HG02642 (cell line): ENCODE data around the gene DENND2C.
"Not testable (repeated sequence)": the region's sequence is repeated elsewhere in the genome, so short reads cannot be mapped to it uniquely, and the experiment has no call there.

Experiments used
- ATAC-seq: cut with Tn5 transposase; IDR thresholded peaks from one replicate; pipeline ENCODE4 v1.9.1; 2021; ENCODE audit warnings: mild to moderate bottlenecking; ENCODE audit not compliant: unreplicated experiment, poor library complexity

Gene DENND2C

GRCh38 chr1:114609026-114609425, 60.8 kb downstream of the DENND2C start:
- no peak for ATAC-seq

- no peak for ATAC-seq
These were observed 62.6 kb downstream of the DENND2C start for GRCh38 chr1:114607223-114607622.

GRCh38 chr1:114597949-114598348, 71.9 kb downstream of the DENND2C start:
- no peak for ATAC-seq

- ATAC-seq: no peak
These were observed 74.2 kb downstream of the DENND2C start for GRCh38 chr1:114595602-114596001.

GRCh38 chr1:114594046-114594445, 75.8 kb downstream of the DENND2C start:
- ATAC-seq: no peak

GRCh38 chr1:114589122-114589521, 80.7 kb downstream of the DENND2C start:
- no peak for ATAC-seq

GRCh38 chr1:114588196-114588689, 81.6 kb downstream of the DENND2C start:
- no peak for ATAC-seq

GRCh38 chr1:114587203-114587991, 82.5 kb downstream of the DENND2C start:
- no peak for ATAC-seq

- no peak for ATAC-seq
These were observed 83.3 kb downstream of the DENND2C start for GRCh38 chr1:114586513-114587047.

DNA sequence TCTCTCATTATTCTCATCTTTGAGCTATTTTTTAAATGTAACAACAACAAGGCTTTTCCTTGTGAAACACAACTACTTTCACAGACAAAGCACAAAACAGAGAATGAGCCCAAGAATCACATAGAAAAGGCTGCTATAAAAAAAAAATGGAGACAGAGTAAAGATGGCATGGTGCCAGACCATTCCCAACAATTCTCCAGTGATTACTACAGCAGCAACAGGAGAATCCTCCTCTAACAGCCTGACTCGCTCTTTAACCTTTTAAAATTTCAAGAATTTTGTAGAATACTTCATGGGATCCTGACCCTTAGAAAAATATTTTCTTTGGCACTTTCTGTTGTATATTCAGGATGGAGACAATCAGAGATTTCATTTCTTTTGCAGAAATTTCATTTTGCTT, 84.6 kb downstream of the DENND2C start:
- ATAC-seq: no peak

GRCh38 chr1:114581335-114582287, 88.2 kb downstream of the DENND2C start, which contains the start of gene BCAS2:
Gene BCAS2 (minus strand): TSS chr1:114581615. CDS start chr1:114581591, 24 bp downstream.
- ATAC-seq: peak; percentile 99

DNA sequence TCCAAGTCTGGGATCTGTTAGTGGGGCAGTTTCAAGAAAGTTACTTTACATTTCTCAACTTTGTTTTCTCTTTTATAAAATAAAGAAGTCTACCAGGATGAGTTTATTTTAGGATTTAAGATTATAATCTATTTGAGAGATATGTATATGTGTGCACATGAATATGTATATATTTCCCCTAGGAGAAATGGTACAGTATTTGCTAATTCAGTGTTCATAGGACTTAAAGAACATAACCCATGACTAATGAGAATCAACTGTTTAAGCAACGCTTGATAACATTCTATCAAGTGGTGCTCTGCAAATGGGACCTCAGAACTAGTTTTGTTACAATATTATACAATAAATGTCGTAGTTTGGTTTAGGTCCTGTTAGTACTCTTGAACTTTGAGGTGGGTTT, 95.5 kb downstream of the DENND2C start:
- no peak for ATAC-seq

DNA sequence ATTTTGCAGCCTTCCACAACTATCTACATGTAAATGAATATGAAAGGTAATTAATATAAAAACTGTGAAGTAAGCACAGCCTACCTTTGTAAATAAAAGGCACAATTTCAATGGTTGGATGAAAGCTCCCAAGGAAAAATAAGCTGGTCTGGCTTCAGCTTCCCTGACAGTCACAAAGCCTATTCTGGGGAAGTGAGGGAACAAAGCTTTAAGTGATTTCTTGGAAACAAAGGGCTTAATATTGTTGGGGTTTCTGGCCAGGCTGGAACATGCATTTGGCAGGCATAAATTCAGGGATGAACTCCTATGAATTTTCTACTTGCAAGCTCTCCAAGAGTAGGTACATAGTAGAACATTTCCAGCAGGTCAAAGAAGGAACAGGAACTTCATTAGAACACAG, 105.7 kb downstream of the DENND2C start:
- ATAC-seq: no peak

DNA sequence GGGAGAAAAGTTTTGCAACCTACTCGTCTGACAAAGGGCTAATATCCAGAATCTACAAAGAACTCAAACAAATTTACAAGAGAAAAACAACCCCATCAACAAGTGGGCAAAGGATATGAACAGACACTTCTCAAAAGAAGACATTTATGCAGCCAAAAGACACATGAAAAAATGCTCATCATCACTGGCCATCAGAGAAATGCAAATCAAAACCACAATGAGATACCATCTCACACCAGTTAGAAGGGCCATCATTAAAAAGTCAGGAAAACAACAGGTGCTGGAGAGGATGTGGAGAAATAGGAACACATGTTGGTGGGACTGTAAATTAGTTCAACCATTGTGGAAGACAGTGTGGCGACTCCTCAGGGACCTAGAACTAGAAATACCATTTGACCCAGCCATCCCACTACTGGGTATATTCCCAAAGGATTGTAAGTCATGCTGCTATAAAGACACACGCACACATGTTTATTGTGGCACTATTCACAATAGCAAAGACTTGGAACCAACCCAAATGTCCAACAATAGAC, 106.8 kb downstream of the DENND2C start:
- not testable (repeated sequence) for ATAC-seq

DNA sequence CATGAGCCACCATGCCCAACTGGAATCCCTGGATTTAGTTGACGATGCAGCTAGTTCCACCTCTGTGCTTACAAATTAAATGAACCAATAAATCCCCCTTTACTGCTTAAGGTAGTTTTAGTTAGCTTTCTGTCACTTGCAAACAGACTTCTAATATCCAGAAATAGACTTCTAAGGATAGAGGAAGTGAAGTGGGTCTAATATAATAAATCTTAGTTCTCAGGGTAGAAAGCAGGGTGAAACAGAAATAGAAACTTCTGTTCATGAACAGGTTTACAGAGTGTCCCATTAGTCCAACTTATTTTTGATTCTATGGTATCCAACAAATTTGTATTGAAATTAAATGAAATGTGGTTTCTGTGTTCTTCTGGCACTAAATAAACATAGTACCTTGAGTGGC, 108.5 kb downstream of the DENND2C start:
- ATAC-seq: no peak

DNA sequence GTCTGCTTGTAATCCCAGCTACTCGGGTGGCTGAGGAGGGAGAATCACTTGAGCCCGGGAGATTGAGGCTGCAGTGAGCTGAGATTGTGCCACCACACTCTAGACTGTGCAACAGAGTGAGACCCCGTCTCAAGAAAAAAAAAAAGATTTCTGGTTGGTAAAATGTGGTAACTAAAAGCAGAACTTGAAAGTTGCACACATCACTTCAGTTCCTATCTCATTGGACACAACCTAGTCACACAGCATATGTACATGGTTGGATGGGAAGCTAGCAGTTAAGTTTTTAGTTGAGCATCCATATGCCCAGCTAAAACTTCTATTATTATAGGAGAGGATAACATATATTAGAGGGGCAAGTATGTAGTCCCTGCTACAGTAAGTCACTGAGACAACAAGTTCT, 110.5 kb downstream of the DENND2C start:
- peak; percentile 53 for ATAC-seq

GRCh38 chr1:114558544-114558943, 111.3 kb downstream of the DENND2C start:
- no peak for ATAC-seq

- ATAC-seq: no peak
These were observed 115.3 kb downstream of the DENND2C start for GRCh38 chr1:114554577-114554976.

DNA sequence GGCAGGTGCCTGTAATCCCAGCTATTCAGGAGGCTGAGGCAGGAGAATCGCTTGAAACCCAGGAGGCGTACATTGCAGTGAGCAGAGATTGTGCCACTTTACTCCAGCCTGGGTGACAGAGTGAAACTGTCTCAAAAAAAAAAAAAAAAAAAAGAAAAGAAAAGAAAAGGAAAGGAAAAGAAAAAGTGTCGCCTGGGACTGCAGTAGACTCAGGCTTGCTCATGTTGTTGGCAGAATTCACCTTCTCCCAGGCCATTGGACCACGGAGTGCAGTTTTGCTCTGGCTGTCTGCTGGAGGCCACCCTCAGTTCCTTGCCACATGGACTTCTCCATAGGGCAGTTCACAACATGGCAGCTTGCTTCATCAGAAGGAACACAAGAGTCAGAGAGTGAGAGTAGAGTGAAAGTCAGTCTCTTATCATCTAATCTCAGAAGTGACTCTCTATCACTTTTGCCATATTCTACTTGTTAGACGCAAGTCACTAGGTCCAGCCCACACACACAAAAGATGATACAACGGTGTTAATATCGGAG, 117.7 kb downstream of the DENND2C start:
- no peak for ATAC-seq

DNA sequence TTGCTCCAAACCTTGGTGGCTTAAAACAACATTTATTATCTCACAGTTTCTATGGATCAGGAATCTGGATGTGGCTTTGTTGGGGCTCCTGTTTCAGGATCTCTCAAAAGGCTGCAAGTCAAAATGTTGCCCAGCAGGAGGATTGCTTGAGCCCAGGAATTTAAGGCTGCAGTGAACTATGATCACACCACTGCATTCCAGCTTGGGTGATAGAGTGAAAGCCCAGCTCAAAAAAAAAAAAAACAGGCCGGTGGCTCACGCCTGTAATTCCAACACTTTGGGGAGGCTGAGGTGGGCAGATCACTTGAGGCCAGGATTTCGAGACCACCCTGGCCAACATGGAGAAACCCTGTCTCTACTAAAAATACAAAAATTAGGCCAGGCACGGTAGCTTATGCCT, 118.4 kb downstream of the DENND2C start:
- ATAC-seq: no peak
